HG03469 (cell line): ENCODE data around the gene CETP.
"Not testable (repeated sequence)": the region's sequence is repeated elsewhere in the genome, so short reads cannot be mapped to it uniquely, and the experiment has no call there.

ENCODE experiments used
- ATAC-seq: cut with Tn5 transposase; IDR thresholded peaks from one replicate; pipeline ENCODE4 v1.9.1; 2021; ENCODE audit warnings: mild to moderate bottlenecking, moderate library complexity, moderate number of reproducible peaks; ENCODE audit not compliant: unreplicated experiment

Gene CETP

DNA sequence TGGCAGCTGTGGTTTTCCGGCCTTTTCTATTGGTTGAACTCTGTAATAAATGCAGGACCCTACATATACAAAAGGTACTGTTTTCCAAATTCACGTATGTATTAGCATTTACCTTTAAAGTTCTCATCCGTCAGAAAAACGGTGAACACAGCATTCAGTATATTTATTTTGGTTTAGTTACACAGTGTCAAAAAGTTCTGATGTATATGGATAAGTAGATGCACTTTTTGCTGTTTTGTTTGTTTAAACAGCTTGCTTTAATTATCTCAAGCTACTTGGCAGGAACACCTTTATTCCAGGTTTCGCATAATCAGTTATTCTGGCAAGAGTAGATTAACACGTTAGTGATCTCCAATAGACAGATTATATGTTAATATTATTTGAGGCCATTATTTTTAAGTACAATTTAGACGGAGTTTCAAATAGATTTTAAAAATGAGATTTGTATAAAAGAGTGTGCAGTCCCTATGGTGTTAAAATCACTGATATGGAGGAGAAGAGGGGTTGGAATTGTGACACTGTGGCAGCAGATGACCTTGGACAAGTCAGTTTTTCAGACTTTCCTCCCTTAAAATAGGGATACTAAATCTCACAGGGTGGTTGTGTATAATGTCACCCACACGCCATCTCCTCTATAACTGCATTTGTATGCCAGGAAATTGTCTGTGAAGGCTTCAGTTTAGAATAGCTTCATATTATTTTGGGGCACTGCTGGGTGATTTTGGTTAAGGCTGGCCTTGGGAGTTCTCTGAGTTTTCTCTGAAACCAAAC is 27.7 kb upstream of the CETP start:
- no peak for ATAC-seq

DNA sequence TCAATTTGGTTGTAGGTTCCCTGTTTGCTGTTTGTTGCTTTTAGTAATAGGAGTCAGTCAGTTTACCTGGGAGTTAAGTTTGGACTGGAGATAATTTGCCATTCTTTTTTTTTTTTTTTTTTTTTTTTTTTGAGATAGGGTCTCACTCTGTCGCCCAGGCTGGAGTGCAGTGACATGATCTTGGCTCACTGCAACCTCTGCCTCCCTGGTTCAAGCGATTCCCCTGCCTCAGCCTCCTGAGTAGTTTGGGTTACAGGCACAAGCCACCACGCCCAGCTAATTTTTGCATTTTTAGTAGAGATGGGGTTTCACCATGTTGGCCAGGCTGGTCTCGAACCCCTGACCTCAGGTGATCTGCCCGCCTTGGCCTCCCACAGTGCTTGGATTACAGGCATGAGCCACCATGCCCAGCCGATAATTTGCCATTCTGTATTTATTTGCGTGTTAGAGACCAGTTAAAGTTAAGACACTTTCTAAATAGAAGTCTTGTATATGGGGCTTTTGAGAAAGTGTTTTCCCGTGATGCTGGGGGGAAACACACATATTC is 27.1 kb upstream of the CETP start:
- ATAC-seq: not testable (repeated sequence)

- no peak for ATAC-seq
Measured at GRCh38 chr16:56935201-56935600, 26.5 kb upstream of the CETP start.

- ATAC-seq: no peak
Measured at GRCh38 chr16:56936491-56936890, 25.3 kb upstream of the CETP start.

- no peak for ATAC-seq
Measured at GRCh38 chr16:56936950-56937349, 24.8 kb upstream of the CETP start.

DNA sequence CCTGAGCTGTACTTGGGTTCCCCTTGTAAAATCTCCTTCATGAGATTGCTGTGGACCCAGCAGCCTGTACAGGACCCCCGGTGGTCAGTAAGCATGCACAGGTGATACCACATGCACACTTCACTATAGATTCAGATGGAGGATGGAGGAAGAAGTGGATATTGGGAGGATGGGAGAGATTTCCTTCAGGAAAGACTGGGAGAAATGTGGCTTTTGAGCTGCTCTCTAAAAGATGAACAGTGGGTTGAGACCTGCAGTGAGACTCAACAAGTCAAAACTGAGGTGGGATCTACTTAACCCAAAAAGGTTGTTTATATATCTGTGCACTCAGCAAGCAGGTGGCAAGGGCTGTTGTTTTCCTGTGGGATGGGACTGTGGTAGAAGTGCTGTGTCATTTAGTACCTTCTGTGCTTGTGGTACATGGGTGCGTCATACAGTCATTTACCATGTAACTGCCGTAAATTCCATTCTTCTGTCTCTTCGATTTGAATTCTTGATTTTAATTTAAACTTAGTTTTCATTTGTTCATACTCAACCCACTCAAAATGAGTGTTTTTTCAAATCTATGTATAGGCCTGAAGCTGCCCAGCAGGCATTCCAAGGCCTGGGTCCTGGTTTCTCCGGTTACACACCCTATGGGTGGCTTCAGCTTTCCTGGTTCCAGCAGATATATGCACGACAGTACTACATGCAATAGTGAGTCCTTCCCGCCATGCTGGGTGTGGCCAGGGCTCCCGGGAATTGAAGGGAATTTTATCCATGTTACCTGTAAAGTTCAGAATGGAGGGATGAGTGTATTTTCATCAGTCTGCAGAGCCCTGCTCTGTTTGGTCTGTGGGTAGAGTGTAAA is 22.9 kb upstream of the CETP start:
- ATAC-seq: no peak

DNA sequence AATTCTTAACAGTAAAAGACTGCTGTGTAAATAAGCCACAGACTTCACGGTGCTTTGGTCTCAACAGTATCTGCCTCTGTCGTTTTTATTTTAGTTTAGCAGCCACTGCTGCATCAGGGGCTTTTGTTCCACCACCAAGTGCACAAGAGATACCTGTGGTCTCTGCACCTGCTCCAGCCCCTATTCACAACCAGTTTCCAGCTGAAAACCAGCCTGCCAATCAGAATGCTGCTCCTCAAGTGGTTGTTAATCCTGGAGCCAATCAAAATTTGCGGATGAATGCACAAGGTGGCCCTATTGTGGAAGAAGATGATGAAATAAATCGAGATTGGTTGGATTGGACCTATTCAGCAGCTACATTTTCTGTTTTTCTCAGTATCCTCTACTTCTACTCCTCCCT is 21.9 kb upstream of the CETP start:
- ATAC-seq: no peak

DNA sequence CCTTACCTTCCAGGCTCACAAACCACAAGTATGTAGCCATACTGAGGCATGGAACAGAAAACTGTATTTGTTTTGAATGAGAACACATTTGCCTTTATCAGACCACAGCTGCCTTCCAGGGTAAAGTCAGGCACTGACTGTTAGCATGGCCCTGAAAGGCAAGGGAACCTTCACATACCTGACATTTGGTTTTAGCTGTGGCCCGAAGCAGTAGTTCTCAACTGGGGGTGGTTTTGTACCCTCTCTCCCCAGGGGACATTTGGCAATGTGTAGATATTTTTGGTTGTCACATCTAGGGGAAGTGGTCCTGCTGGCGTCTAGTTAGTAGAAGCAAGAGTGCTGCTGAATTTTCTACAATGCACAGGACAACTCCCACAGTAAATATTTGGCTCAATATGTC is 20.7 kb upstream of the CETP start:
- ATAC-seq: no peak

DNA sequence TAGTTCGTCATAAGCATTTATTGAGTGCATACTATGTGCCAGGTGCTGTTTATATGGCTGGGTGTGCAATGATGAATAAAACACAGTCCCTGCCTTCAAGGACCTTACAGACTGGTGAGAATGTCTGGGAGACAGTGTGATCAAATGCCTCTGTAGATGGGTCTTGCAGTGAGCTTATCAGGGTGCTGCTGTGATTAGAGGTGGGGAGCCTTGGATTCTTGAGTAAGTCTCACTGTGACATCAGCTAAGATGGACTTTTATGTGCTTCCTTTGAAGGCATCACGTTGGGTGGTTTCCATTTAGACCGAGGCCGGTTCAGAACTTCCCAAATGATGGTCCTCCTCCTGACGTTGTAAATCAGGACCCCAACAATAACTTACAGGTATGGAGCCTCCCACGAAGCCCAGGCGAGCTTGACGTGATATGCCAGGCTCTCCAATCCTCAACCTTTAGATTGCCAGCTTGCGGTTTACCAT is 19.9 kb upstream of the CETP start:
- no peak for ATAC-seq

GRCh38 chr16:56943761-56944375 is 17.9 kb upstream of the CETP start:
- ATAC-seq: no peak

DNA sequence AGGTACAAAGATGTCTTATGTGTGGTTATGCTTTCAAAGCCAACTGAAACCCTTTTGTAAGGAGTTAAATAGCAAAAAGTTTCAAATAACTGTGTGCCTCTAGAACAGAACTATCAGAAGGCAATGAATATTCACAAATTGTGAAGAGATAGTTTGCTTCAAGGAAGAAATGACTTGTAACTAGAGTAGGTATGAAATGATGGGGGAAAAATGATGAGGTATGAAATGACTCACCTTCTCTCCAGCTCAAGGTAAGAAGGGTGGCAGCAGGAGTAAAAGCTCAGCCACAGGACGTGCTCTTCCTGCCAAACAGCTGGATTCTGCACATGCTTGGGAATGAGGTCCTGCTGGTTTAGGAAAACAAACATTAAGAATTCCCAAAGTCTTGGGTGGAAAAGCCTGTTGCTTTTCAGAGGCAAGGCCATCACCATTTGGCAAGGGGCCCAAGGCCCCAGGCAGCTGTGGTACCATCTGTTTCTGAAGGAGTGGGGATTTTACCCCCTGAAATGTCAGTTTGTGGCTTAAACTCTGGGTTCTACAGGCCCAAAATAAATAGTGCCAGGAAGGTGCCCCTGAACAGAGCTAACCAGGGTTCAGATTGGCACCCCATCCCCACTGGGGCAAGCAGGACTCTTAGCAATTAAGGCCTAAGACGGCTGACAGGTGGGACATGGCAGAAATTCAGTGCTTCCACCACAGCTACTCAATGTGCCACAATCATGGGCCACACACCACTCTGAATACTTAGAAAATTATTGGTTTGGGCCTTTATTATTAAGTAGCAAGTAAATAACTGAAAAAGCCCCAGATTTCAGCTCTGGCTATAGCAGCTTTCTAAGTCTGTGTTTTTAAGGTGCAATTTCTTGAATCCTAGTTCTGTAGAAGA is 16.6 kb upstream of the CETP start:
- no peak for ATAC-seq

GRCh38 chr16:56945847-56946527 is 15.8 kb upstream of the CETP start:
- no peak for ATAC-seq

DNA sequence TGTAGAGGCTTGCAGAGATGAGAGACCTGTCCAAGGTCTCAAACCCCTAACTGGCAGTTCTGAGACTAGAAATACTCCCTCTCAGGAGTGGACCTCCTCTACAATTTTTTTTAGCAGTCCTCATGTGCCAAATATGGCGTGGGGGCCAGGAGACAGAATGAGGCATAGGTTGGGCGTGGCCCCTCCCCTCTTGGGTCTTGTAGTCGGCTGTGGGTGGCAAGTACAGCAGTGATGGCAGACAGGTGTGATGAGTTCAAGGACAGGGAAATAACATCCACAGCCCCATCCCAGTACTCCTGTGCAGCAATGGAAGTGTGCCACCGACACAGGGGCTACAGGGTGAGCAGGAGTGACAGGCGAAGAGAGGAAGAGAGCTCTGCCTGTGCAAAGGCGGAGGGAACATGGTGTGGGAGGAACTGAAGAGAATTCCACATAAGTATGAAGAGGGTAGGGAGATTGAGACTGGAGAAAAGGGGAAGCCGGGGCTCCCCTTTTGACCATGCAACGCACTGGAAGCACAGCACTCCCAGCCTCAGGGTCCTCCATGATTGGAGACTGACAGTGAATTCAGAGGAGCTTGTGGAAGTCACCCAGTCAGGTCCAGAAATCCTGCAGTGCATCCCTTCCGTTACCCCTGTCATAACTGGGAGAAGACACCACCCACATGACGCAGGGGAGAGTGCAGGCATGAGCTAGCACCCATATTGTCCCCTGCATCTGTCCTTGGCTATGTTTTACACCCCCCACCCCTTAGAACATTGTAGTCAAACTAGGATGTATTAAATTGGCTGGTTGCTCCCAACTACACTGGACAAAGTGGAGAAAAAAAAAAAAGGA is 14.8 kb upstream of the CETP start:
- ATAC-seq: no peak

DNA sequence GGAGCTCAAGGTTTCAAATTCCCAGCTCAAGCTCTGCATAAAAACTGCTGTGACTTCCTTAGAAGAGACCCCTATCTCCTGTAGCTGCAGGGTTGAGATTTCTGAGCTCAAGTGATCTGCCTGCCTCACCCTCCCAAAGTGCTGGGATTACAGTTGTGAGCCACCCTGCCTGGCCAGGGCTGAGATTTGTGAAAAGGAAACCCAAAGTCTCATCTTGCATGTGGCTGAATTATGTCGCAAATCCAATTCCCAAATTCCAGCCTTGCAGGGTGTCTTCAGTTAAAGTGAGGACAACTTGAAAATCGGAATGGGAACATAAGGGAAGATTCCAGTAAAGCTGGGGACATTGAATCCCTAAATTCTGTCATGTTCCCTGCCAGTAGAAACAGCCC is 14.2 kb upstream of the CETP start:
- ATAC-seq: no peak

- ATAC-seq: no peak
Measured at GRCh38 chr16:56948234-56948633, 13.5 kb upstream of the CETP start.

- no peak for ATAC-seq
Measured at GRCh38 chr16:56950051-56950450, 11.7 kb upstream of the CETP start.

- no peak for ATAC-seq
Measured at GRCh38 chr16:56950455-56950854, 11.3 kb upstream of the CETP start.

- ATAC-seq: peak; percentile 49
Measured at GRCh38 chr16:56950881-56951771, 10.6 kb upstream of the CETP start.
